NOMO-1 treated with DMSO at 0.1 percent for 48 hours (cell line): ENCODE measurements around the gene TMEM51.
"Not testable (repeated sequence)": the region's sequence is repeated elsewhere in the genome, so short reads cannot be mapped to it uniquely, and the experiment has no call there.

ENCODE experiments used
- DNase-seq: peaks from one replicate; lab custom pipeline; 2025; ENCODE audit not compliant: unreplicated experiment; lab: John Stamatoyannopoulos, UW

TMEM51 gene

GRCh38 chr1:15175324-15176094 is 22.0 kb downstream of the TMEM51 start:
- DNase-seq: not testable (repeated sequence)

GRCh38 chr1:15176120-15176519 is 22.6 kb downstream of the TMEM51 start:
- DNase-seq: no peak

- DNase-seq: no peak
Observed at GRCh38 chr1:15176898-15177665, 23.5 kb downstream of the TMEM51 start.

- no peak for DNase-seq
Observed at GRCh38 chr1:15177710-15178166, 24.2 kb downstream of the TMEM51 start.

- no peak for DNase-seq
Observed at GRCh38 chr1:15178571-15179484, 25.3 kb downstream of the TMEM51 start.

- DNase-seq: no peak
Observed at GRCh38 chr1:15179485-15179883, 25.9 kb downstream of the TMEM51 start.

- DNase-seq: no peak
Observed at GRCh38 chr1:15180189-15180588, 26.6 kb downstream of the TMEM51 start.

- no peak for DNase-seq
Observed at GRCh38 chr1:15180945-15181523, 27.5 kb downstream of the TMEM51 start.

GRCh38 chr1:15181564-15181963 is 28.0 kb downstream of the TMEM51 start:
- no peak for DNase-seq

- DNase-seq: no peak
Observed at GRCh38 chr1:15184436-15185241, 31.1 kb downstream of the TMEM51 start.

GRCh38 chr1:15185617-15186016 is 32.1 kb downstream of the TMEM51 start:
- no peak for DNase-seq

- DNase-seq: no peak
Observed at GRCh38 chr1:15186073-15186845, 32.7 kb downstream of the TMEM51 start.

- no peak for DNase-seq
Observed at GRCh38 chr1:15186846-15187151, 33.3 kb downstream of the TMEM51 start.

GRCh38 chr1:15187175-15188129 is 33.9 kb downstream of the TMEM51 start:
- no peak for DNase-seq

- no peak for DNase-seq
Observed at GRCh38 chr1:15188130-15188524, 34.6 kb downstream of the TMEM51 start.

- DNase-seq: no peak
Observed at GRCh38 chr1:15188678-15189077, 35.1 kb downstream of the TMEM51 start.

- no peak for DNase-seq
Observed at GRCh38 chr1:15189692-15190370, 36.3 kb downstream of the TMEM51 start.

- DNase-seq: no peak
Observed at GRCh38 chr1:15191267-15191666, 37.7 kb downstream of the TMEM51 start.
